ENCODE data around the gene FBN1. TPM values are rescaled to one million over a fixed set of nuclear protein-coding genes. Genes with fewer than 3 reads are reported as not detected.

The FBN1 gene
- total and polyA plus RNA-seq, 7 donors, result 7.7 to 40.6 (median 16.4) TPM

GRCh38 chr15:48650931-48651330 is 5.4 kb upstream of the FBN1 start:
- no peak for DNase-seq
- H3K4me1 ChIP-seq, result no peaks in the 10 kb centered on the region
- ATAC-seq, result no peak
- H3K27ac ChIP-seq, result no peak overlapping the region
- H3K27me3 ChIP-seq (ENCODE audit: insufficient read depth in 3 of 3, low read length in 2 of 3), result peaks cover 0 to 9% (median 0%) of the 10 kb centered on the region in 3 donors
- no peaks in the 10 kb centered on the region for H3K9me3 ChIP-seq
- H3K4me3 ChIP-seq, result no peak overlapping the region
- intact Hi-C loops (cut with DNase I), result no loop called here
- 80 to 94% (median 87%) methylated on average over 2 of the region's 2 CpGs for WGBS, 3 donors
- H3K36me3 ChIP-seq (ENCODE audit: insufficient read depth in 1 of 2, low read depth in 1 of 2), result no peaks in the 10 kb centered on the region
- TF ChIP-seq, protein P1, sequence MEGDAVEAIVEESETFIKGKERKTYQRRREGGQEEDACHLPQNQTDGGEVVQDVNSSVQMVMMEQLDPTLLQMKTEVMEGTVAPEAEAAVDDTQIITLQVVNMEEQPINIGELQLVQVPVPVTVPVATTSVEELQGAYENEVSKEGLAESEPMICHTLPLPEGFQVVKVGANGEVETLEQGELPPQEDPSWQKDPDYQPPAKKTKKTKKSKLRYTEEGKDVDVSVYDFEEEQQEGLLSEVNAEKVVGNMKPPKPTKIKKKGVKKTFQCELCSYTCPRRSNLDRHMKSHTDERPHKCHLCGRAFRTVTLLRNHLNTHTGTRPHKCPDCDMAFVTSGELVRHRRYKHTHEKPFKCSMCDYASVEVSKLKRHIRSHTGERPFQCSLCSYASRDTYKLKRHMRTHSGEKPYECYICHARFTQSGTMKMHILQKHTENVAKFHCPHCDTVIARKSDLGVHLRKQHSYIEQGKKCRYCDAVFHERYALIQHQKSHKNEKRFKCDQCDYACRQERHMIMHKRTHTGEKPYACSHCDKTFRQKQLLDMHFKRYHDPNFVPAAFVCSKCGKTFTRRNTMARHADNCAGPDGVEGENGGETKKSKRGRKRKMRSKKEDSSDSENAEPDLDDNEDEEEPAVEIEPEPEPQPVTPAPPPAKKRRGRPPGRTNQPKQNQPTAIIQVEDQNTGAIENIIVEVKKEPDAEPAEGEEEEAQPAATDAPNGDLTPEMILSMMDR (IDR thresholded peaks at IDR 0.05), result no peak

DNA sequence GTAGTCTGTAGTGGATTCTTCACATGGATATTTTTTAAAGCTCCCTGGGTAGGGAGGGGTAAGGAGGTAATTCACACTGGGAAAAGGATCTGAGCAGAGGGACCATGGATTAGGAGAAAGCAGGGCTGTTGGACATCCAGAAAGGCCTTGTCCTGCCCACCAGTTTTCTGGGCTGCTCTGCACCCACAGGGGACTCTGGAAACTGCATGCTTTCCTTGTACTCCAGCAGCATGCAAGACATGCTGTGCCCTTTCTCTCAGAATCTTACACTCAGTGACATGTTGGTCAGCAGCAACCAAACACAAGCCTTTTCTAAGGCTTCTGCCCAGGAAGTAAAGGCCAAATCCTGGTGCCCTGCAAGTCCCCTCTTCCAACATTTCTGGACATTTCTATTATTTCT is 2.5 kb upstream of the FBN1 start:
- Histone ChIP-seq H3K27ac (no peak overlapping the region), H3K4me3 (no peak overlapping the region), H3K4me1 (no peaks in the 10 kb centered on the region), H3K36me3 (ENCODE audit: insufficient read depth in 1 of 2, low read depth in 1 of 2) (no peaks in the 10 kb centered on the region), H3K27me3 (ENCODE audit: insufficient read depth in 3 of 3, low read length in 2 of 3) (peaks cover 0 to 38% (median 10%) of the 10 kb centered on the region in 3 donors), H3K9me3 (no peaks in the 10 kb centered on the region)
- intact Hi-C loops (cut with DNase I), result loop anchor here in 1 of 2 donors (10.0 kb wide), 1 partner anchor 293 kb away; no protein-coding TSS in a partner anchor
- ATAC-seq, result no peak
- TF ChIP-seq, protein P1 (IDR thresholded peaks at IDR 0.05), result no peak
- DNase-seq, result no peak

- TF ChIP-seq, protein P1 (IDR thresholded peaks at IDR 0.05), result no peak
- Histone ChIP-seq H3K4me3 (peak overlapping the region; percentile 67), H3K27ac (peak overlapping the region; percentile 65), H3K9me3 (no peaks in the 10 kb centered on the region), H3K4me1 (peaks cover 2% of the 10 kb centered on the region), H3K27me3 (ENCODE audit: insufficient read depth in 3 of 3, low read length in 2 of 3) (peaks cover 0 to 43% (median 10%) of the 10 kb centered on the region in 3 donors), H3K36me3 (ENCODE audit: insufficient read depth in 1 of 2, low read depth in 1 of 2) (no peaks in the 10 kb centered on the region)
- ATAC-seq (no peak), DNase-seq (no peak)
- WGBS, 3 donors, result 32 to 44% (median 32%) methylated on average over 11 of the region's 11 CpGs
- intact Hi-C loops (cut with DNase I), result loop anchor here in 1 of 2 donors (10.0 kb wide), 1 partner anchor 292 kb away; no protein-coding TSS in a partner anchor
Measured at GRCh38 chr15:48646331-48646730, 822 bp upstream of the FBN1 start.

- Histone ChIP-seq H3K27me3 (ENCODE audit: insufficient read depth in 3 of 3, low read length in 2 of 3) (peaks cover 0 to 43% (median 10%) of the 10 kb centered on the region in 3 donors), H3K27ac (peak overlapping the region; percentile 65), H3K4me3 (peak overlapping the region; percentile 67), H3K36me3 (ENCODE audit: insufficient read depth in 1 of 2, low read depth in 1 of 2) (no peaks in the 10 kb centered on the region), H3K9me3 (no peaks in the 10 kb centered on the region), H3K4me1 (peaks cover 3% of the 10 kb centered on the region)
- DNase-seq (peak; percentile 57 to 76), ATAC-seq (peak; percentile 36 to 71 (median 64))
- intact Hi-C loops (cut with DNase I), result loop anchor here in 1 of 2 donors (5.0 to 10.0 kb wide), 2 partner anchors 128 to 290 kb away; no protein-coding TSS in a partner anchor
- TF ChIP-seq, protein P1 (IDR thresholded peaks at IDR 0.05), result no peak
- 0 to 1% (median 0%) methylated on average over 60 to 79 of the region's 79 CpGs for WGBS, 3 donors
Measured at GRCh38 chr15:48644827-48645557, 517 bp downstream of the FBN1 start.
